ENCODE measurements around the gene CCL25.

CCL25 gene

GRCh38 chr19:8045872-8046568 is 6.5 kb upstream of the CCL25 start:
- no peak for DNase-seq (ENCODE audit: low spot score)

DNA sequence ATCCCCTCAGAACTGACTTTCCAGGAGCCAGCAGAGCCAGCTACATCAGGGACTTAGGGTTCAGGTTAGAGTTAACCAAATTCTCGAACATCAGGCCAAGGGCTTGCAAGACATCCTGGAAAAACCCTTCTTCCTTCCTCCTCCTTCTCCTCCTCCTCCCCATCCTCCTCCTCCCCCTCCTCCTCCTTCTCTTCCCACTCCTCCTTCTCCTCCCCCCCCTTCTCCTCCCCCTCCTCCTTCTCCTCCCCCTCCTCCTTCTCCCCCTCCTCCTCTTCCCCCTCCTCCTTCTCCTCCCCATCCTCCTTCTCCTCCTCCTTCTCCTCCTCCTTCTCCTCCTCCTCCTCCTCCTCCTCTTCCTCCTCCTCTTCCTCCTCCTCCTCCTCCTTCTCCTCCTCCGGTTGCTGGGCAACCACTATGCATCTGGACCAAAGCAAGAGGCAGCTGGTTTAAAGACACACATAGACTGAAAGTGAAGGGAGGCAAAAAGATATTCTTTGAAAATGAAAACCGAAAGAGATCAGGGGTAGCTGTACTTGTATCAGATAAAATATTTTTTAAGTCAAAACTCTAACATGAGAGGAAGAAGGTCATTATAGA is 5.9 kb upstream of the CCL25 start:
- DNase-seq (ENCODE audit: low spot score), result no peak

DNA sequence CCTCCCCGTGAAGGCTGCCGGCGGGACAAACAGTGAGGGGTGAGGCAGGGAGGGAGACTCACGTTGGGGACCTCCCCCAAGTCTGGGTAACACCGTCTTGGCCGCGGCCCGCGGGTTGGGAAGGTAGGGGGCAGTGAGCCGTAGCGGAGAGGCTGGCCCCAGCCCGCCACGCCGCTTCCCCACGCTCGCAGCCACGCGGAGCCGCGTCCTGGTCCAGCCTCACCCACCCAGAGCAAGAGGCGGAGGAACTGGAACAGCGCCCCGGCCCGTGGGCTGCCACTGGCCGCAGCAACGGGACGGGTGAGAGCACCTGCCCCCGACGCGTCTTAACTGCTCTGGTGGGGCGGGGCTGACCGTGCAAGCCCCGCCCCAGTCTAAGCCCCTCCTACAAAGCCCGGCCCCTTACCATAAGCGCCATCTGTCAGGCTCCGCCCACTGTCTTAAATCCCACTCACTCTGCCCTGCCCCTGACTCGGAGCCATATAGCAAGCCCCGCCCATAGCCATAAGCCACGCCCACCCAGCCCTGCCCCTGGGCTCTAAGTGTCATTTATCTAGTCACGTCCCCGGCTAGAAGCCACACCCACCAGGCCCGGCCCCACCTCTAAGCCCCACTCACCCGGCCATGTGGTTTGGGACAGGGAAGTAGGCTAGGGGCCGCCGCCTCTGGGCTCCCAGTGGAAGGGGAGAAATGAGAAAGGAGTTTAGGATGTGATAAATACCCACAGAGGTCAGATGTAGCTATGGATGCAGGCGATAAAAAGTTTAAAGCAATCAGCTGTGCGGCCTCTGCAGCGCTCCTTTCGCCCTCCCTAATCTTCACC is 2.1 kb upstream of the CCL25 start:
- DNase-seq (ENCODE audit: low spot score), result peak; percentile 83

DNA sequence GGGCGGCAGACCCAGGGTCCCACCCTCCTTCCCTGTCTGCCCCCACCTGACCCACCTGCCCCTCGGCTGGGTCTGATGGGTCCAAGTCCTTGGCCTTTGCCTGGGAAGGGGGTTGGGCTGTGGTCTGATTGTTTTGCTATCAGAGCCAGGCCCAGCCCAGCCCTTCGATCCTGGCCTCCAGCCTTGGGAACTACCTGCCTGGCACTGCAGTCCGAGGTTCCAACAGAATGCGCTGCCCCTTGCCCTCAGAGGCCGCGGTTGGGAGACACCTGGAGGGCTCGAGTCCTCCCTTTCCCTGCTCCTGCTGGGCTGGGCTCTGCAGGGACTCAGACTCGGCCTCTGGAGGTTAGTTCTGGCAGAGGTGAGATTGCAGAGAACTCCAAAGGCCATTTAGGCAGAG is 1.6 kb downstream of the CCL25 start:
- DNase-seq (ENCODE audit: low spot score), result no peak

- no peak for DNase-seq (ENCODE audit: low spot score)
Observed at GRCh38 chr19:8056533-8056932, 4.0 kb downstream of the CCL25 start.

GRCh38 chr19:8057545-8058270 is 5.1 kb downstream of the CCL25 start:
- no peak for DNase-seq (ENCODE audit: low spot score)

DNA sequence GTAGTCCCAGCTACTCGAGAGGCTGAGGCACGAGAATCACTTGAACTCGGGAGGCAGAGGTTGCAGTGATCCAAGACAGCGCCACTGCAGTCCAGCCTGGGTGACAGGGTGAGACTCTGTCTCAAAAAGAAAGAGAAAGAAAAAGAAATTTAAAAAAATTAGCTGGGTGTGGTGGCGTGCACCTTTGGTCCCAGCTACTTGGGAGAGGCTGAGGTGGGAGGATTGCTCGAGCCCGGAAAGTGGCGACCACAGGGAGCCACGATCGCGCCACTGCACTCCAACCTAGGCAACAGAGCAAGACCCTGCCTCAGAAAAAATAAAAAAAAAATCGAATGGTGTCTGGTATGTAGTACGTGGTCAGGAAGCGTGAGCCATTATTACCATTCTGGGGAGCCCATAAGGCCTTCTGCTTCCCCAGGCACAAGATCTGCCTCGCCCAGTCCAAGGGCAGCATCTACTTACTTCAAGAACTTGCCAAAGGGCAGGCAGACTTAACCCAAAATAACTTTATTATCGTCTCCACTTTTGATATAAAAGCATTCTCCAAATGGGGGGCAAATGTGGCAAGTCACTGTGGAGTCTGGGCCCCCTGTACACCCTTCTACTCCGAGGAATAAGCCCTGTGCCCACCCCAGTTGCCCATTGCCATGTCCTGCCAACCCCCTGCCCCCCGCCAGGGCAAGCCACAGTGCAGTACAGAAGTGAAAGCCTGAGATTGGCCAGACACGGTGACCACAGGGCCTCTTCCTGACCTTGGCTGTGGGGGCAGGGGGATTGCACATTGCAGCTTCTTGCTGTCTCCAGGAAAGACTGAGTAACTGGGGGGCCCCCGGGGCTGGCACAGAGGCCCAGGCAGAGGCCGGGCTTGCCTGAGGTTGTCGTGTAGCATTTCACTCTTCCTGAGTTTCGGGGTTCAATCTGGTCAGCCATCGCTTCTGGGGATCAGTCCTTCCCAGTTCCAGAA is 12.6 kb downstream of the CCL25 start:
- no peak for DNase-seq (ENCODE audit: low spot score)

- no peak for DNase-seq (ENCODE audit: low spot score)
Observed at GRCh38 chr19:8065875-8066261, 13.3 kb downstream of the CCL25 start.

DNA sequence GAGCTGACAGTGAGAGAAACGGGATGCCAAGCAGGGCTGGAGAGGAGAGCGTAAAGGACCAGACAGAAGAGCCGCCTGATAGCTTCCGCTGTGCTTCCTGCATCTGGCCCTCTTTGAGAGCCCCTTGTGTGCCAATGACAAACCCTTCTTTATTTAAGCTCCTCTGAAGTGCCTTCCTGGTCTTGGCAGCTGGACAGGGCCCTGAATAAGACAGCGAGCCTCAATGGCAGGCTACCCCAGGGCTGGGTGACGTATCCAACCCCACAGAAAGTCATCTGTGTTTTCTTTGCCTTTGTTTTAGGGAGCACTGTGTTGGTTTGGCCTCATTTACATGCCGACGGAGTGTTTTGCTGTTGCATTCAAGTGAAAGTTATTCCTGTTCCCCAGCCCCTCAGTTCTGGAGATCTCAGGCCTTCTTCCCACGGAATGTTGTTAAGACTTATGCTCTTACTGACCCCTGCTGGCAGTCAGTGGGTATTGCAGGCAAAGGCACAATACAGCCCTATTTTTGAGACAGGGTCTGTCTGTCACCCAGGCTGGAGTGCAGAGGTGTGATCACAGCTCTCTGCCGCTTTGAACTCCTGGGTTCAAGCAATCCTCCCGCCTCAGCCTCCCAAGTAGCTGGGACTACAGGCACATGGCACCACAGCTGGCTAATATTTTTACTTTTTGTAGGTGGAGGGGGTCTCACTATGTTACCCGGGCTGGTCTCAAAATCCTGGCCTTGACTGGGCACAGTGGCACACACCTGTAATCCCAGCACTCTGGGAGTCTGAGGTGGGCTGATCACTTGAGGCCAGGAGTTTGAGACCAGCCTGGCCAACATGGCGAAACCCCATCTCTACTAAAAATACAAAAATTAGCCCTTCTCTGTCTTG is 16.8 kb downstream of the CCL25 start:
- no peak for DNase-seq (ENCODE audit: low spot score)

GRCh38 chr19:8071912-8072311 is 19.4 kb downstream of the CCL25 start:
- DNase-seq (ENCODE audit: low spot score), result no peak

GRCh38 chr19:8074501-8074900 is 21.9 kb downstream of the CCL25 start:
- DNase-seq (ENCODE audit: low spot score), result no peak

GRCh38 chr19:8075158-8076074 is 22.9 kb downstream of the CCL25 start:
- DNase-seq (ENCODE audit: low spot score), result no peak

GRCh38 chr19:8079988-8080387 is 27.4 kb downstream of the CCL25 start:
- no peak for DNase-seq (ENCODE audit: low spot score)

DNA sequence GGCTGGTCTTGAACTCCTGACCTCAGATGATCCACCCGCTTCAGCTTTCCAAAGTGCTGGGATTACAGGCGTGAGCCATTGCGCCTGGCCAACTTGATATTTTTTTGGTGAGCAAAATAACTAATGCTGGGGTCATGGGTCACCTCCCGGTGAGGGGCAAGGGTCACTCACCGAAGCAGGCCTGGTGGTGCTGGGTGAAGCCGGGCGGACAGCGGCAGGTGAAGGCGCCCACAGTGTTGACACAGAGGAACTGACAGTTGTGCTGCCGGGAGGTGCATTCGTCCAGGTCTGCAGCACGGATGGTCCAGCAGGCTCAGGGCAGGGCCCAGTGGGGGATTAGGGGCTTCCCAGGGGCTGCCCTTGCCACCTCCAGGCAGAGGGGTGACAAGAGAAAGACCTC is 28.3 kb downstream of the CCL25 start:
- no peak for DNase-seq (ENCODE audit: low spot score)

GRCh38 chr19:8081569-8082550 is 29.3 kb downstream of the CCL25 start:
- DNase-seq (ENCODE audit: low spot score), result no peak

DNA sequence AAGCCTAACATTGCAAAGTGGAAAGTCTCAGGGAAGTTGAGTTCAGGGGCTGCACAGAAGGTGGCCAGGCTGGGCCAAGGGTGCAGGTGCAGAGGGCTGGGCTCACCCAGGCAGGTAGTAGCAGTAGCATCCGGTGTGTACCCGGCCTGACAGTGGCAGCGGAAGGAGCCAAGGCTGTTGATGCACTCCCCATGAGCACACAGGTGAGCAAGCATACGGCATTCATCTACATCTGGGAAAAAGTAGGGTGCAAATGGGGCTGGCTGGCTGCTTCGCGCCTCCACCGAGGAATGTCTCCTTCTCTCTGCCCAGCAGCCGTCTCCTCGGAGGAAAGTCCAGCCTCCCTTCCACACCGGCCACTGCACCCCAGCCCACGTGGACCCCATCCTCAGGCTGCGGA is 30.6 kb downstream of the CCL25 start:
- no peak for DNase-seq (ENCODE audit: low spot score)

- DNase-seq (ENCODE audit: low spot score), result no peak
Observed at GRCh38 chr19:8084152-8084551, 31.6 kb downstream of the CCL25 start.
